ENCODE data around the gene PHF21A.

GRCh38 chr11:45942381-45942780 is 178.9 kb downstream of the PHF21A start:
- TF ChIP-seq, protein P1, sequence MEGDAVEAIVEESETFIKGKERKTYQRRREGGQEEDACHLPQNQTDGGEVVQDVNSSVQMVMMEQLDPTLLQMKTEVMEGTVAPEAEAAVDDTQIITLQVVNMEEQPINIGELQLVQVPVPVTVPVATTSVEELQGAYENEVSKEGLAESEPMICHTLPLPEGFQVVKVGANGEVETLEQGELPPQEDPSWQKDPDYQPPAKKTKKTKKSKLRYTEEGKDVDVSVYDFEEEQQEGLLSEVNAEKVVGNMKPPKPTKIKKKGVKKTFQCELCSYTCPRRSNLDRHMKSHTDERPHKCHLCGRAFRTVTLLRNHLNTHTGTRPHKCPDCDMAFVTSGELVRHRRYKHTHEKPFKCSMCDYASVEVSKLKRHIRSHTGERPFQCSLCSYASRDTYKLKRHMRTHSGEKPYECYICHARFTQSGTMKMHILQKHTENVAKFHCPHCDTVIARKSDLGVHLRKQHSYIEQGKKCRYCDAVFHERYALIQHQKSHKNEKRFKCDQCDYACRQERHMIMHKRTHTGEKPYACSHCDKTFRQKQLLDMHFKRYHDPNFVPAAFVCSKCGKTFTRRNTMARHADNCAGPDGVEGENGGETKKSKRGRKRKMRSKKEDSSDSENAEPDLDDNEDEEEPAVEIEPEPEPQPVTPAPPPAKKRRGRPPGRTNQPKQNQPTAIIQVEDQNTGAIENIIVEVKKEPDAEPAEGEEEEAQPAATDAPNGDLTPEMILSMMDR (conservative IDR thresholded peaks at IDR 0.05; ENCODE audit: low read depth, low read length): no peak
- no peak for TF ChIP-seq EZH2 (IDR thresholded peaks at IDR 0.05; ENCODE audit: low read length, unreplicated experiment)
- no peak for TF ChIP-seq EZH2phosphoT487 (IDR thresholded peaks at IDR 0.05; ENCODE audit: borderline replicate concordance, low read length)
